Natural killer cell (primary cell): ENCODE measurements around the gene DHX8. TPM values are rescaled to one million over a fixed set of nuclear protein-coding genes. Genes with fewer than 3 reads are reported as not detected.

Source experiments
- ATAC-seq, 3 donors: fragments of 150-1000 bp in 2 of 3; fragments of 200-7000 bp in 1 of 3; cut with Tn5 transposase; 1 replicate in 1 of 3; 2 replicates in 2 of 3; pipeline ENCODE4 v1.10.0; 2021; ENCODE audit warnings: mild to moderate bottlenecking in 2 of 3, moderate library complexity in 2 of 3
- DNase-seq, 2 donors: peaks; one replicate each; pipeline versions ENCODE4 v3.0.0 to v3.0.0-alpha.2; 2013 to 2021; ENCODE audit warnings: mixed read lengths in 1 of 2
- H3K27ac ChIP-seq: one replicate; pipeline ENCODE4 v1.5.1; 2013; ENCODE audit warnings: mild to moderate bottlenecking, low read length
- H3K27me3 ChIP-seq: one replicate; pipeline ENCODE4 v1.6.1; 2013; ENCODE audit warnings: low read length; ENCODE audit not compliant: control insufficient read depth, insufficient read depth
- H3K36me3 ChIP-seq: one replicate; pipeline ENCODE4 v1.6.1; 2013; ENCODE audit warnings: low read length; ENCODE audit not compliant: control insufficient read depth, insufficient read depth
- H3K4me1 ChIP-seq: one replicate; pipeline ENCODE4 v1.6.1; 2013; ENCODE audit warnings: low read length; ENCODE audit not compliant: control insufficient read depth, insufficient read depth
- H3K4me3 ChIP-seq: one replicate; pipeline ENCODE4 v1.5.1; 2013; ENCODE audit warnings: low read length
- H3K9me3 ChIP-seq: one replicate; pipeline ENCODE4 v1.6.1; 2013; ENCODE audit warnings: low read length; ENCODE audit not compliant: control insufficient read depth, insufficient read depth
- H3K27ac Mint-ChIP-seq, 2 donors: one replicate each; pipeline ENCODE4 v1.8.0; 2022; ENCODE audit warnings: mild to moderate bottlenecking in 2 of 2, mixed read lengths in 2 of 2, moderate library complexity in 1 of 2
- H3K27me3 Mint-ChIP-seq, 2 donors: one replicate each; pipeline ENCODE4 v1.8.0; 2022; ENCODE audit warnings: low read depth in 2 of 2, mixed read lengths in 2 of 2
- H3K36me3 Mint-ChIP-seq: one replicate; pipeline ENCODE4 v1.8.0; 2022; ENCODE audit warnings: mixed read lengths
- H3K4me1 Mint-ChIP-seq, 2 donors: one replicate each; pipeline ENCODE4 v1.8.0; 2022; ENCODE audit warnings: mixed read lengths in 2 of 2
- H3K4me3 Mint-ChIP-seq: one replicate; pipeline ENCODE4 v1.8.0; 2022; ENCODE audit warnings: mild to moderate bottlenecking, moderate library complexity, mixed read lengths
- H3K9me3 Mint-ChIP-seq, 2 donors: one replicate each; pipeline ENCODE4 v1.8.0; 2022; ENCODE audit warnings: mixed read lengths in 2 of 2
- CTCF ChIP-seq: fragments of 200-600 bp; IDR thresholded peaks from one replicate; pipeline ENCODE4 v1.8.0; 2022; ENCODE audit warnings: antibody characterized with exemption
- WGBS: methylation state at CpG from one replicate; pipeline ENCODE4 v1.1.7; 2013; ENCODE audit warnings: missing lambda C conversion rate; ENCODE audit not compliant: insufficient coverage; 5-methylcytosine and 5-hydroxymethylcytosine counted together
- intact Hi-C: fragments of 100-400 bp; cut with micrococcal nuclease; formaldehyde crosslinking; loops from one replicate; pipeline ENCODE4 v1.14.2; 2022
- total RNA-seq, 4 donors: library from RNA; stranded (reverse); fragments of 120-200 nt in 1 of 4; gene quantifications; one replicate each; pipeline versions ENCODE4 v1.2.3 to v1.2.4, GENCODE V29; 2013 to 2022

DHX8 gene
- total RNA-seq, 3 donors from 2014 or later (not counting 1 experiment from before 2014, with no cell fraction given), result 88.3 to 106 (median 105) TPM

GRCh38 chr17:43444223-43445008 is 39.4 kb upstream of the DHX8 start:
- no peak for ATAC-seq
- 86% methylated on average over 7 of the region's 8 CpGs for WGBS
- no peak overlapping the region for H3K4me3 ChIP-seq
- intact Hi-C loops, result no loop called here
- H3K27ac Mint-ChIP-seq, result no peak overlapping the region
- no peaks in the 10 kb centered on the region for H3K9me3 ChIP-seq
- DNase-seq, result no peak
- TF ChIP-seq CTCF, result no peak
- H3K27me3 ChIP-seq, result no peaks in the 10 kb centered on the region
- H3K4me1 Mint-ChIP-seq, result no peaks in the 10 kb centered on the region
- H3K4me1 ChIP-seq, result no peaks in the 10 kb centered on the region
- peaks cover 8 to 10% of the 10 kb centered on the region in 2 donors for H3K27me3 Mint-ChIP-seq
- no peak overlapping the region for H3K4me3 Mint-ChIP-seq
- no peaks in the 10 kb centered on the region for H3K36me3 Mint-ChIP-seq
- H3K36me3 ChIP-seq, result no peaks in the 10 kb centered on the region
- no peaks in the 10 kb centered on the region for H3K9me3 Mint-ChIP-seq
- no peak overlapping the region for H3K27ac ChIP-seq

- Histone ChIP-seq H3K27ac (no peak overlapping the region), H3K36me3 (no peaks in the 10 kb centered on the region), H3K9me3 (no peaks in the 10 kb centered on the region), H3K27me3 (no peaks in the 10 kb centered on the region), H3K4me1 (no peaks in the 10 kb centered on the region), H3K4me3 (no peak overlapping the region)
- intact Hi-C loops, result no loop called here
- WGBS, result 81% methylated on average over 3 of the region's 5 CpGs
- Mint-ChIP-seq H3K36me3 (no peaks in the 10 kb centered on the region), H3K27me3 (peaks cover 8 to 10% of the 10 kb centered on the region in 2 donors), H3K9me3 (no peaks in the 10 kb centered on the region), H3K27ac (no peak overlapping the region), H3K4me1 (no peaks in the 10 kb centered on the region), H3K4me3 (no peak overlapping the region)
- no peak for TF ChIP-seq CTCF
- no peak for ATAC-seq
- DNase-seq, result no peak
These were observed 38.7 kb upstream of the DHX8 start for GRCh38 chr17:43445009-43445589.

GRCh38 chr17:43446773-43447172 is 37.0 kb upstream of the DHX8 start:
- H3K4me1 Mint-ChIP-seq, result no peaks in the 10 kb centered on the region
- DNase-seq, result no peak
- H3K4me1 ChIP-seq, result no peaks in the 10 kb centered on the region

More at GRCh38 chr17:43446773-43447172, 37.0 kb upstream of the DHX8 start:
- no peaks in the 10 kb centered on the region for H3K36me3 Mint-ChIP-seq
- Histone ChIP-seq H3K4me3 (no peak overlapping the region), H3K9me3 (no peaks in the 10 kb centered on the region), H3K27me3 (no peaks in the 10 kb centered on the region), H3K27ac (no peak overlapping the region), H3K36me3 (no peaks in the 10 kb centered on the region)
- no peak overlapping the region for H3K27ac Mint-ChIP-seq
- WGBS, result 93% methylated on average over 4 of the region's 5 CpGs
- H3K4me3 Mint-ChIP-seq, result no peak overlapping the region
- intact Hi-C loops, result no loop called here
- no peak for TF ChIP-seq CTCF
- peaks cover 8 to 10% of the 10 kb centered on the region in 2 donors for H3K27me3 Mint-ChIP-seq
- ATAC-seq, result no peak
- no peaks in the 10 kb centered on the region for H3K9me3 Mint-ChIP-seq
